ENCODE measurements around the gene FLACC1.

The FLACC1 gene

DNA sequence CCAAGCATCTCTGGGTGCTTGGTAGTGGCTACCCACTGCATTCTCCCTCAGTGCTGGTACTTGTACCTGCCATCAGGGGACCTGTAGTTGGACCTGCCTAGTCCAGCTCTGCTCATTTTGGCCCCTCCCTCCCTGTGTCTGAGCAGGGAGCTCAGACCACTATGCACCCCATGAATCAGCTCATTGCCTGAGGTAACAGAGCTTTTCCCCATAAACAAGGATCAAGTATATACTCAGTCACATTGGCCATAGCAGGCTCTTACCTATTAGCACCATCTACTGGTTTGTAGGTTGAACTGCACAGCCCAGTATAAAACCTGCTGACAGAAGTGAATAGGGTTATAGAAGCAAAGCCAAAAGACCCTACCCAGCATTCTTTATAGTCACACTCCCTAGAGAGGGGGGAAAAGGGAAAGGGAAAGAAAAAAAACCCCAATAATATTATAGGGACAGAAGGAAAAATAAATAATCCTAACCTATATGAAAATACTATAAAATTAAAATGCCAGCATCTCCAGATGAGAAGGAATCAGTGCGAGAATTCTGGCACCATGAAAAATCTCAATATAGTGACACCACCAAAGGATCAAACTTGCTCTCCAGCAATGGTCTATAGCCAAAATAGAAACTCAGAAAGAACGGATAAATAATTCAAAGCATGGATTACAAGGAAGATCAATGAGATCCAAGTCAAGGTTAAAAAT, 6.9 kb upstream of the FLACC1 start:
- Mint-ChIP-seq H3K36me3 (peaks cover 57 to 68% of the 10 kb centered on the region in 2 donors), H3K27me3 (no peaks in the 10 kb centered on the region)

DNA sequence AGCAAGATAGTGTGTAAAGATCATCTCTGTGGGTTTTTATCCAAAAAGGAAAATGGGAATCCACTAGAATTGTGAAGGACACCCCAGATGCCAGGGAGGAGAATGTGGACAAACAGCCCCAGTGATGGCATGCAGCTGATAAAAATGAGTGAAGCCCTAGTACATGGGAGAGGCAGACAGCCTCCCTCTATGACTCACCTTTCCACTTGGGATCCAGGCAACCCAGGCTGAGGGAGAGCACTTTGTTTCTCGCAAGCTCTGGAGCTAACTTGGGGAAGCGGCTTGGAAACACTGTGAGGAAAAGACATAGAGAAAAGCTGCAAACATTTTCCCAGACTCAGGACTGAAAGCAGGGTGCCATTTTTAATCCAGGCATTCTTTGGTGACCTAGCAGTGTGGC, 5.3 kb upstream of the FLACC1 start:
- peaks cover 7 to 20% of the 10 kb centered on the region in 2 donors for H3K4me1 Mint-ChIP-seq

More for the DNA sequence above, 6.9 kb upstream of the FLACC1 start:
- H3K27ac Mint-ChIP-seq, result no peak overlapping the region
- H3K4me1 Mint-ChIP-seq, result peaks cover 4 to 20% of the 10 kb centered on the region in 2 donors
- peaks cover 12 to 14% of the 10 kb centered on the region in 2 donors for H3K9me3 Mint-ChIP-seq
- DNase-seq (peak; percentile 3), ATAC-seq (replicated peaks) (peak; percentile 71 to 84)
- H3K4me3 Mint-ChIP-seq, result no peak overlapping the region

DNA sequence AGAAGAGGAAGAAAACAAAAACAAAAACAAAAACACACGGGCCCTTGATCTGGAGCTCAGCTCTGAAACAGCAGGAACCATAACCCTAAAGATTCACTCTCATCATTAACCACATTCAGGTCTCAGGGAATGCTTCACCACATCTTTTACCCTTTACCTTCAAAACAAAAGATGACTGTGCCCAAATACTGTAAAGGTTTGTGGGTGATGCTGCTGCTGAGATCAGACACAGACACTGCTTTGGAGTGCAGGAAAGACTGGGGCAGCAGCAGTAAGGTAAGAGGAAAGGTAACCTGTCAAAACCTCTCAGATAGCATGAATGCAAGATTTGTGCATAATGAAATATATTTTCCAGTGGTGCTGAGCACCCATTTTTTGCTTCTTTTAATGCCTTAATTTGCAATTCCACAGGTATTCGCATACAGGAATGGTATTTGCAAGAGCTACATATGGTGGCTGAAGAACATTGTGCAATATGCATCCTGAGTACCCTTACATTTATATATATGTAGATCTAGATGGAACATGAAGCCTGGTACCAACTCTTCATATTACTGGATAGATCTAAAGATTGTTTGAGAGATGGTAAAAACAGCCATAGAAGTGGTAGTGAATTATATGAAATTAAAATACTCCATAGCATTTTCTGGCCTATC, 4.1 kb upstream of the FLACC1 start:
- DNase-seq, result no peak
- ATAC-seq (replicated peaks), result no peak
- Mint-ChIP-seq H3K27ac (no peak overlapping the region), H3K9me3 (no peaks in the 10 kb centered on the region), H3K4me1 (peaks cover 7 to 11% of the 10 kb centered on the region in 2 donors), H3K36me3 (peaks cover 37 to 46% of the 10 kb centered on the region in 2 donors), H3K27me3 (no peaks in the 10 kb centered on the region), H3K4me3 (no peak overlapping the region)

More for the DNA sequence above, 5.3 kb upstream of the FLACC1 start:
- no peak overlapping the region for H3K4me3 Mint-ChIP-seq
- H3K27ac Mint-ChIP-seq, result no peak overlapping the region
- ATAC-seq (replicated peaks) (no peak), DNase-seq (no peak)
- H3K36me3 Mint-ChIP-seq, result peaks cover 46 to 57% of the 10 kb centered on the region in 2 donors
- no peaks in the 10 kb centered on the region for H3K27me3 Mint-ChIP-seq
- peaks cover 7 to 8% of the 10 kb centered on the region in 2 donors for H3K9me3 Mint-ChIP-seq

DNA sequence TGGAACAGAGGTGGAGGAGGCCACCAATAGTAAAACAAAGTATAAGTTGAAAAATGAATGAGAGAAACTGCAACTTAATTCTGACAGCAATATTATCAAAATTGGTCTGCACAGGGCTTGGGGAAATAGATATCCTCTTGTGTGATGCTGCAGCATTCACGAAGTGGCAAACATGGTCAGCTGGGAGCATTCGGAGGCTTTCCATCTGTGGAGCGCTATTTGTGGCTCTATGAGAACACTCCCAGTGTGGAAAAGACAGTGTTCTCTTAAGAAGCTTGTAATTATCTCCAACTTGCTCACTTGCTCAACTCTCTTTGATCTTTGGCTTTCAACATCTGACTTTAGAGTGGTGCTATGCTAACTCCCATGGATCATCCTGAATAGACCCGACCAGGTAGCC, 3.1 kb upstream of the FLACC1 start:
- Mint-ChIP-seq H3K27me3 (no peaks in the 10 kb centered on the region), H3K9me3 (no peaks in the 10 kb centered on the region), H3K4me1 (peaks cover 7 to 11% of the 10 kb centered on the region in 2 donors), H3K4me3 (no peak overlapping the region), H3K36me3 (peaks cover 36% of the 10 kb centered on the region in 2 donors), H3K27ac (no peak overlapping the region)
- ATAC-seq (replicated peaks), result no peak
- no peak for DNase-seq

DNA sequence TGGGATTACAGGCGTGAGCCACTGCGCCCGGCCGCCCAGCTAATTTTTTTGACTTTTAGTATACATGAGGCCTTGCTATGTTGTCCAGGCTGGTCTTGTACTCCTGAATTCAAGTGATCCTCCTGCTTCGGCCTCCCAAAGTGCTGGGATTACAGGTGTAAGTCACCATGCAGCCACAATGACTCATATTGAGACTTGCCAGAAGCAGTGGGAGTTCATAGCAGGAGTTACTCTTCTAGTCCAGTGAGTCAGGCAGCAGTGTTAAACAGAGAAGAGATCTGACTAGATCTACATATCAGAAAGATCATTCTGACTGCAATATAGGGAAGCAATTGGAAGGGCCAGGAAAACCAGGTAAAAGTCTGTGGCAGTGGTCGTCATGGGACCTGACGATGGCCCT, 1.5 kb upstream of the FLACC1 start:
- Mint-ChIP-seq H3K4me3 (no peak overlapping the region), H3K27me3 (no peaks in the 10 kb centered on the region), H3K9me3 (peaks cover 2 to 3% of the 10 kb centered on the region in 2 donors), H3K27ac (no peak overlapping the region), H3K4me1 (peaks cover 4 to 5% of the 10 kb centered on the region in 2 donors), H3K36me3 (peaks cover 30 to 31% of the 10 kb centered on the region in 2 donors)
- DNase-seq, result no peak
- peak in 1 of 2 donors; percentile 48 for ATAC-seq (replicated peaks)

DNA sequence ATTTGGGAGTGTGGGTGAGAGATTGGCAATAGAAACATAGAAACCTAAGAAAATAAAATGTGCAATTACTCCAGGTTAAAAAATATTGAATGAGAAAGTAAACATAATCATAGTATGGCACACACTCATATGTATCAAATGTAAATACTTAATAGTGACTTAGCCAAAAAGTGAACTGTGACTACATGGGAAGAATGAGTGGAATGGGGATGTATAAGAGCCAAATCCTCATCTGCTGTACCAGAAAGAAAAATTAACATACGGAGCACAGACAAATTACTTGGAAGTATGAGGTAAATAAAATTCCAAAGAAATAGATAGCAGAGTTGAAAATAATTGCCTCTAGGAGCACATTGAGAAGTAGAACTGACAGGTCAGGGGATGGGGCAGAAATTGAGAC, 4.0 kb downstream of the FLACC1 start:
- no peaks in the 10 kb centered on the region for H3K27me3 Mint-ChIP-seq
- ATAC-seq (replicated peaks) (no peak), DNase-seq (no peak)
- peaks cover 0 to 2% of the 10 kb centered on the region in 2 donors for H3K4me1 Mint-ChIP-seq
- H3K27ac Mint-ChIP-seq, result no peak overlapping the region
- no peak overlapping the region for H3K4me3 Mint-ChIP-seq
- peaks cover 2 to 3% of the 10 kb centered on the region in 2 donors for H3K9me3 Mint-ChIP-seq
- peaks cover 33 to 44% of the 10 kb centered on the region in 2 donors for H3K36me3 Mint-ChIP-seq

DNA sequence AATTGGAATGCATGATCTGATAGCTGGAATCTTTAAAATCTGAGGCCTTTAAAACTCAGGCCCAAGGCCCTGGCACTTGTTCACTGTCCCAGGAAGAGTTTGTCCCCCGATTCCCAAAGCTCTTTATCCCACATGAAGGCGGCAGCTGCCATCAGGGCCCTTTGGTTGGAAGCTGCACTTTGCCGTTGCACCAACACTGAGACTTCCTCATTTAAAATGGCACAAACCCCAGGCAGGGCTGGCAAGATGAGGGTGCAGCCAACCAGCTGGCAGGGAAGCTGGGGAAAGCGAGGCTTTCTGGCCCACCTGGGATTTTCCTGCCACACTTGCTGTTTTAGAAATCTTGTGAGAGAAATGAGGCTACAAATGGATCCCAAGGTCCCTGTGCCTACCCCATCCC, 6.3 kb downstream of the FLACC1 start:
- Mint-ChIP-seq H3K27ac (no peak overlapping the region), H3K4me3 (no peak overlapping the region), H3K9me3 (peaks cover 2 to 3% of the 10 kb centered on the region in 2 donors), H3K4me1 (peaks cover 0 to 2% of the 10 kb centered on the region in 2 donors), H3K36me3 (peaks cover 42 to 48% of the 10 kb centered on the region in 2 donors), H3K27me3 (no peaks in the 10 kb centered on the region)
- ATAC-seq (replicated peaks) (no peak), DNase-seq (no peak)

DNA sequence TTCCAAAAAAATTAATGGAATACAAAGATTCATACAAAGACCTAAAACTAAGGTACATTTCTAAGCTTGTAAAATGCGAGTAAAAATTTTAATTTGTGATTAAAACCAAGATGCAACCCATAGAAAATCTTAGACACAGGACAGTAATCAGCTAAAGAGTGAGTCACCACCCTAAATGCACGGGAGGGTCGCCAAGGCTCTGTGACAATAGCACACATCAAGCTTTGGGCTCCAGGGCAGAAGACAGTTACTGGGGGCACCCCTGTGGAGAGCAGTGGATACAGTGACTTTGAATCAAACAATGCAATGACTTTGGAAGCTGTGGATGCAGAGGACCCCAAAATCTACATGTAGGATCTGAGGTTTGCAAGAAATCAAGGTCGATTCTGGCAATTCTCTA, 7.5 kb downstream of the FLACC1 start:
- Mint-ChIP-seq H3K9me3 (peaks cover 2 to 3% of the 10 kb centered on the region in 2 donors), H3K27ac (no peak overlapping the region), H3K4me1 (peaks cover 6 to 8% of the 10 kb centered on the region in 2 donors), H3K4me3 (no peak overlapping the region), H3K36me3 (peaks cover 50 to 59% of the 10 kb centered on the region in 2 donors), H3K27me3 (no peaks in the 10 kb centered on the region)
- DNase-seq (no peak), ATAC-seq (replicated peaks) (no peak)

DNA sequence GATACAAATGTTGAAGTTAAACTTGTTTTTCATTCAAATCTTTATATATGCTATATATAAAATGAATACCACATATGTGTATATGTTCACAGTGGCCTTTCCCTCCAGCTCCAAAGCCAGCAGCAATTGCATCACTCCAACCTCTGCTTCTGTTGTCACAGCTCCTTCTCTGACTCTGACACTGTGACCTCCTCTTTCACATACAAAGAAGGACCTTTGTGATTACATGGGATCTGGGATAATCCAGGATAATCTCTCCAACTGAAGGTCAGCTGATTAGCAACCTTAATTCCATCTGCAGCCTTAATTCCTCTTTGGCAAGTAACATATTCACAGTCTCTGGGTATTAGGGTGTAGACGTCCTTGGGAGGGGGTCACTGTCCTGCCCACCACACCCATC, 8.4 kb downstream of the FLACC1 start:
- Mint-ChIP-seq H3K9me3 (no peaks in the 10 kb centered on the region), H3K36me3 (peaks cover 52 to 60% of the 10 kb centered on the region in 2 donors), H3K4me1 (peaks cover 4 to 9% of the 10 kb centered on the region in 2 donors), H3K27me3 (no peaks in the 10 kb centered on the region), H3K27ac (no peak overlapping the region), H3K4me3 (no peak overlapping the region)
- no peak for DNase-seq
- ATAC-seq (replicated peaks), result no peak

DNA sequence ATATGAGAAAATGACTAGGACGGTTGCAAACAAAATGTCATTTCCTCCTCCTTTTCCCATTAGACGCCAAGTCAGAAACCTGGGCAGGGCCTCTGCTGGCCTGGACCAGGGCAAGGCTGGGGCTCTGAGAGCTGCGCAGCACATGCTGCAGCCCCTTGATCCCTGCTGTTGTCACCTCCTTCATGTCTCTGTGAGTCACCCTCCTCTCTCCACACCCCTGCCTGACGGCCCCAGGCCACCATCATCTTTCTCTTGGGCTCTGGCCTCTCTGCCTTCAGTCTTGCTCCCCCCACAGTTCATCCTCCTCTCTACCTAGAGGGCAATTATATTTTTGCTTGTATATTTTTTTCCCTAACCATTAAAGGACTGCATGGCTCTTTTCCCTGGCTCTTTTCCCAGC, 10.0 kb downstream of the FLACC1 start:
- no peak for DNase-seq
- Mint-ChIP-seq H3K27ac (peak overlapping the region; percentile 38), H3K27me3 (no peaks in the 10 kb centered on the region), H3K9me3 (no peaks in the 10 kb centered on the region), H3K4me1 (peaks cover 4 to 9% of the 10 kb centered on the region in 2 donors), H3K36me3 (peaks cover 61 to 64% of the 10 kb centered on the region in 2 donors), H3K4me3 (no peak overlapping the region)
- ATAC-seq (replicated peaks), result no peak

DNA sequence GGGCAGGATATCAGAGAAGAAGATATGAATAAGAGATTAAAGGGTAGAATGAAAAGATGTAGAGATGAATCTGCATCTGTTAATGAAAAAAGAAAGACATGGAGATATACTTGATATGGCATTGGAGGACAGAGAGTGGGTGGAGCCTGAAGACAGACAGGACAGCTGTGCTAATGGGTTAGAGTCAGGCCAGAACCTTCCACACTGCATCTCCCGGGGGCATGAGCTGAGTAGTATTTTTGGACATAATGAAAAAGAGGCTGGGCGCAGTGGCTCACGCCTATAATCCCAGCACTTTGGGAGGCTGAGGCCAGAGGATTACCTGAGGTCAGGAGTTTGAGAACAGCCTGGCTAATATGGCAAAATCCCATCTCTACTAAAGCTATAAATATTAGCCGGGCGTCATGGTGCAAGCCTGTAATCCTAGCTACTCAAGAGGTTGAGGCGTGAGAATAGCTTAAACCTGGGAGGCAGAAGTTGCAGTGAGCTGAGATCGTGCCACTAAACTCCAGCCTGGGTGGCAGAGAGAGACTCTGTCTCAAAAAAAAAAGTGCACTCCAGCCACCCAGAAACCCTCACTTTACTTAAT, 11.4 kb downstream of the FLACC1 start:
- DNase-seq (no peak), ATAC-seq (replicated peaks) (no peak)
- H3K9me3 Mint-ChIP-seq, result peaks cover 1 to 4% of the 10 kb centered on the region in 2 donors
- peaks cover 4 to 9% of the 10 kb centered on the region in 2 donors for H3K4me1 Mint-ChIP-seq
- peaks cover 62 to 68% of the 10 kb centered on the region in 2 donors for H3K36me3 Mint-ChIP-seq
- H3K27me3 Mint-ChIP-seq, result no peaks in the 10 kb centered on the region
- H3K27ac Mint-ChIP-seq, result no peak overlapping the region
- no peak overlapping the region for H3K4me3 Mint-ChIP-seq

DNA sequence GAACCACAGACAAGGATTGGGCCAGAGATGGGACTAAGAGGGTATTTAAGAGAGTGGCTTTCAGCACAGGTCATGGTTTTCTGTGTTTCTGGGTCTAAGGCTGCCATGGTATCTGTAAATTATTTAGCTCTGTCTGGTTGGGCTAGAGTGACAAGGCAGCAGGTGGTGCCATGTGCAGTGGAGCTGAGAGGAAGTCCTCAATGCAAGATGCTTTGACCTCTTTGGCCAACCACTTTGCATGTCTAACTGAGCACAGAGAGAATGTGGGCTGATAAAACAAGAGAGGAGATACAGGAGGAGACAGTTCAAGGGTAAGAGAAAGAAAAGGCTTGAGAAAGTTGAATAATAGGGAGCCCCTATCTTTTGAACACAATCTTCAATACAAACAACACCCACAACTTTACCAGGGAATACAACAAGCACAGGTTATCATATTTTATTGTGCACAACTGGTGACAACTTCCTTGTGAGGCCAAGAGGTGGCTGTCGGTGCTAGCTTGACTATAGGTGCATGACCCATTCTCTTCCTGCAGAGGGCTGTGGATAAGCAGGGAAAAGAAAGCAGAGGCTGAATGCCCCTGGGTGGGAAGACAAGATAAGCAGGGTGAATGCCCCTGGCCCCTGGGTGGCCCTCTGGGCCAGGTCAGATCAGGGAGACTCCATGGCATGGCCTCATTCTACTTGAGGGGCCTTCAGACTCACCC, 12.3 kb downstream of the FLACC1 start:
- H3K27ac Mint-ChIP-seq, result no peak overlapping the region
- no peak overlapping the region for H3K4me3 Mint-ChIP-seq
- peak in 1 of 2 donors; percentile 62 for ATAC-seq (replicated peaks)

DNA sequence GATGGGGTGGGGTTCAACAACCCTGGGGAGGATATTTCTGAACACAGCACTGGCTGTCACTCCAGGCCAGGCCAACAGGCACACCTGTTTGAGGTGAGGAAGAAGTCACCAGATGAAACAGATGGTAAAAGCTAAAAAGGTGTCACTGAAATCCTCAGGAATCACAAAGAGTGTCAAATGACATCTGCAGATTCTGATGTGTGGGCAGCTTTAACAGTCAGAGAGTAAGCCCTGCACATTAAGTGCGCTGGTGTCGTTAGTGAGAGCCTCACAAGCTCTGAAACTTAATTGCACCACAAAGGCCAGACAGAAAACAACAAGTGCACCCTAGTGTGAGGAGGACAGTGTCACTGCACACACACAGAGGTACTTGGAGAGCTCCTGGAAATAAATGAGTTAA, 13.6 kb downstream of the FLACC1 start:
- DNase-seq (no peak), ATAC-seq (replicated peaks) (no peak)
- H3K9me3 Mint-ChIP-seq, result peaks cover 3 to 4% of the 10 kb centered on the region in 2 donors
- no peak overlapping the region for H3K4me3 Mint-ChIP-seq
- H3K27me3 Mint-ChIP-seq, result no peaks in the 10 kb centered on the region
- H3K36me3 Mint-ChIP-seq, result peaks cover 57 to 65% of the 10 kb centered on the region in 2 donors
- H3K4me1 Mint-ChIP-seq, result peaks cover 4 to 9% of the 10 kb centered on the region in 2 donors
- no peak overlapping the region for H3K27ac Mint-ChIP-seq

More for the DNA sequence above, 12.3 kb downstream of the FLACC1 start:
- peaks cover 4 to 9% of the 10 kb centered on the region in 2 donors for H3K4me1 Mint-ChIP-seq
- H3K36me3 Mint-ChIP-seq, result peaks cover 59 to 67% of the 10 kb centered on the region in 2 donors
- peaks cover 3 to 4% of the 10 kb centered on the region in 2 donors for H3K9me3 Mint-ChIP-seq
- no peaks in the 10 kb centered on the region for H3K27me3 Mint-ChIP-seq
- DNase-seq, result no peak

DNA sequence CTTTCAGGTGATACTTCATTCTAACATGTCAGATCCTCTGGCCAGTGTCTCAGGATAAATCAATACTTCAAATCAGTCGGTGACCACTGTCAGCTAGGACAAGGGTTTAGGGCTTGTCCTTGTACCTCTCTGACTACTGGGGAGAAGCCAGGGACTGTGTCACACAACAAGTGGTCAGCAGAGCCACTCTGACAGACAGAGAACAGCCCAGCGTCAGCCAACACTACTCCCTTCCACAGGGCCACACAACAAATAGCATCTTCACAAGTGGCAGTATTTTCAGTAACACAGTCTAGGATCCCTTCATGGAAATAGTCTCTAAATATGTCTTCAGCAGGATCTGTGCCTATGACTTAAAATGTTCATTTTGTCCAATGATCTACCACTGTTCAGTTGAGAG, 14.2 kb downstream of the FLACC1 start:
- H3K27ac Mint-ChIP-seq, result no peak overlapping the region

More for the DNA sequence above, 14.2 kb downstream of the FLACC1 start:
- ATAC-seq (replicated peaks) (no peak), DNase-seq (no peak)
- Mint-ChIP-seq H3K27me3 (no peaks in the 10 kb centered on the region), H3K4me1 (peaks cover 4 to 9% of the 10 kb centered on the region in 2 donors), H3K9me3 (peaks cover 3 to 4% of the 10 kb centered on the region in 2 donors), H3K4me3 (no peak overlapping the region), H3K36me3 (peaks cover 54 to 65% of the 10 kb centered on the region in 2 donors)
